Activated CD4-positive, alpha-beta T cell treated with anti-CD3 and anti-CD28 coated beads for 48 hours (primary cell): Measurements from ENCODE around the gene TLK1.

Experiments used
- DNase-seq: peaks from one replicate; pipeline ENCODE4 v3.0.0-alpha.2; 2020

Gene TLK1

DNA sequence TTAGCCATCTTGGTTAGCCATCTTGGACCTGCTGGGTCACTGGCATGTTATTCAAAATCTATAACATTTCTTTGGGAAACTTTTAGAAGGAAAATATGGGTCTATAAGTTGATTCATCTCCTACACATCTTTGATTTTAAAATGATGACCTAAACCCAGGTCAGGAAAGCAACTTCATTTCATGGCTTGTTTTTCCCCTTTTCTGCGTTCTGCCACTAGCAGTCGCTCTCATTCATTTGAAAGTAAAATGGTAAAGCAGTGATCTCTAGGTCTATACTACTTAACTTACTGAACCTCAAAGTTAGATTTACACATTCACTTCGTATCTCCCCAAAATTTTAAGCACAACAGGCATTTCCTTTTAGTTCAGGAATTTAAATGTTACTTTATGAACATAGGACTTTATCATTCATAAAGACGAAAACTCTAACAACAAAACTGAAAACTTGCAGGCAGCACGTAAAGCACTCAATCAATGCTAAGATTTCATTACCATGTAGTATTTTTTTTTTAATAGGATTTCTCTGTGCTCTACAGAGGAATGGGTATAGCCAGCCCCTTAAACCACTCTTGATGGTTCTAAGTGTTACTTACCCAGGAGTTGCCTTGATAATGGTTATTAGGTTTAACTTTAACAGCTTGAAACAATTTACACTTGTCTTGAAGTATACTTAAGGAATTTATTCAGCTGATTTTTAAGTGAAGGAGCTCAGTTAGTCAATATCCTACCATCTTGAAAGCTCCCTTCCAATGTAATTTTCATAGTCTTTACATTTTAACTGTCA is 169.1 kb downstream of the TLK1 start:
- no peak for DNase-seq

- no peak for DNase-seq
Measured at GRCh38 chr2:170986566-170987258, 174.0 kb downstream of the TLK1 start.

GRCh38 chr2:170985407-170985806 is 175.3 kb downstream of the TLK1 start:
- DNase-seq, result no peak

- DNase-seq, result no peak
Measured at GRCh38 chr2:170984079-170984478, 176.6 kb downstream of the TLK1 start.

- no peak for DNase-seq
Measured at GRCh38 chr2:170975943-170976270, 184.8 kb downstream of the TLK1 start.

DNA sequence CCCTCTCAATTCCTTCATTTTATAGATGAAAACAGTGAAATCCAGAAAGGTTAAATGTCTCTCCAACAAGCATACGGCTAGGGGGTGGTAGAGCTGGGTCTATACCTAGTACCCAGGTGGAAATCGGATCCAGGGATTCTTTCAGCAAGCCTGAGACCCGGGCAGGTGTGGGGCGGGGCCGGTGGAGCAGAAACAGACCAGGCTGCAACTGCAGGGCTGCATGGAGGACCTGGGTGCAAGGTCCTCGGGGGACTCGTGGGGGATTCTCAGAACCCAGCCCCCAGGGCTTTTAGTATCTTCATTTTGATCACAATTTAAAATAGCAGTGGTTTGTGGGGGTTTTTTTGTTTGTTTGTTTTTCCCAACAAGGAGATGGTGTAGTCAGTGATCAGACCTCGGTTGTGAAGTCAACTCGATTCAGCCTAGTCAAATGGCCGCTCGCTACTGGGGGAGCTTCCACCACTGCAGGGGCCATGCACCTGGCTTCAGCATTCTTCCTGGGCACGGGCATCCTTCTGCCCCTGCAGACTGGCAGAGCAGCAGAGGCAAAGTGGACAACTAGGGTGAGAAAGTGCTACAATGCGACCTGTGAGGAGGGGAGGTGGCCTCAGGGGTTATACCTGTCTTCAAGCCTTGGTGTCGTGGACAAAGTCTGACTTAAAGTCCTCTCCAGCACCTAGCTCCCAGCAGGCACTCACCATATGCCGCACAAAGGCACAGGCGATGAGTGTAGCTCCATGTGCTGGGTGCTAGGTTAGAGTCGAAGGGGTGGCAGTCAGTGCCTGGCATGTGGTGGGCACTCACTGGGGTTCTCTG is 185.4 kb downstream of the TLK1 start:
- DNase-seq, result no peak

- no peak for DNase-seq
Measured at GRCh38 chr2:170974304-170974993, 186.2 kb downstream of the TLK1 start.

DNA sequence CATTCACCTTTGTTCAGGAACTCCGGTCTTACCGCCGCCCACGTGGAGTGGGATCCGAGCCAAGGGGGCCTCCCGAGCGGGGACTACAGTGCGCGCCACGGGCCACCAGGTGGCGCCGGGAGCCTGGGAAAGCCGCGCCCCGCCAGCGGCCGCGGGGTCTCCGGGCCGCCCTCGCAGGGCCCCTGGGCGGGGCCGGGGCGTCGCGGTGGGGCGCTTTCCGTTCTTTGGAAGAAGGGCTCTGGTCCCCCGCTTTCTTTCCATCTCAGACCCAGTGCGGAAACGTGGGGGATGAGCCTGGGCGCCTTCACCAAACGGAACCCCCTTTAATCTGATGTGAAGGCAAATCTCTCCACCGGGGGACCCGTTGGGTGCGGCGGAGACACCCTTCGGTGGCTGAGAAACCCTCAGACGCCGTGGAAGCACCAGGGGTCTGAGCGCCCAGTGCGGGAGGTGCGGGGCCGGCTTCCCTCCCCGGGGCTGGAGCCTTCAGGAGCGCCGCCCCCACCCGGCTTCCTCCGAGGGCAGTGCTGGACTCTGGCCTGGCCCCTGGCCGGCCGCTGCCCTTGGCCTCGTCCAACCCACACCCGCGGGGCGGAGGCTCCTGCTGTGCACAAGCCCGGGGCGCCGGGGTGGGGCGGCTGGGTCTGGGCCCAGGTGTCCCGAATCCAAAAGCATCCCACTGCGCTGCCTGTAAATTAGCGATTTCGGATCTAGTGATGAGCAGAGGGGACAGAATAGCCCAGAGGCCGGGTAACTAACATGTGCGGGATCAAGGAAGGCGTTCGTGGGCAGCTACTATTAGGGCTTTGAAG is 187.0 kb downstream of the TLK1 start:
- peak; percentile 91 for DNase-seq

- no peak for DNase-seq
Measured at GRCh38 chr2:170973225-170973491, 187.5 kb downstream of the TLK1 start.

- no peak for DNase-seq
Measured at GRCh38 chr2:170972296-170973224, 188.1 kb downstream of the TLK1 start.

- no peak for DNase-seq
Measured at GRCh38 chr2:170971071-170971470, 189.6 kb downstream of the TLK1 start.

GRCh38 chr2:170969872-170970496 is 190.7 kb downstream of the TLK1 start:
- DNase-seq, result no peak

GRCh38 chr2:170969030-170969429 is 191.7 kb downstream of the TLK1 start:
- no peak for DNase-seq

GRCh38 chr2:170968205-170969003 is 192.3 kb downstream of the TLK1 start:
- DNase-seq, result no peak

GRCh38 chr2:170967553-170967952 is 193.1 kb downstream of the TLK1 start:
- DNase-seq, result no peak

DNA sequence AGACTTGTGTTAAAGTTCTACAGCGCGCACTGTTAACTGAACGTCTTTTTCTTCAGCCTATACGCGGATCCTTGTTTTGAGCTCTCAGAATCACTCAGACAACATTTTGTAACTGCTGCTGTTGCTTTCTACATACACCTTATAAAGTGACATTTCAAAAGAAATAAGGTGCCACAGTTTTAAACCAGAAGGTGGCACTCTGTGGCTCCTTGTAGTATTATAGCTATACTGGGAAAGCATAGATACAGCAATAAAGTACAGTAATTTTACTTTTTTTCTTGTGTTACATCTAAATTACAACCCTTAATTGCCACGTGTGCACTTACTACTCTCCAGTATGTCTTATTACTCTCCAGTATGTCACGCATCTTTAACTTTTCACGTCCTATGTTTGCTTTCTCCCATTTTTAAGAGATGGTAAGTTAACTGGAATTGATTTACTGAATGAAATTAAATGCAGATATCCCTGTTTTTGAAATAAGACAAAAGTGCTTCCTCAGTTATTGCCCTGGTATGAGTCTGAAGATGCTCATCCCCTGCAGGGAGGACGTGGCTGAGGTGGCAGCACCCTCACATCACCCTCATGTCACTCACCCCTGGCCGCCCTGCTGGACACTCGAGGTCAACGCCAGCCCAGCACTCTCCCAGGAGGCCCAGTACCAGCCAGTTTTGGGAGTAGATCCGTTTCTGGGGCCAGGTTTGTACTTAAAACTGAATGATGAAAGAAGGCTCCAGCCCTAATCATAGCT is 193.9 kb downstream of the TLK1 start:
- peak; percentile 33 for DNase-seq

DNA sequence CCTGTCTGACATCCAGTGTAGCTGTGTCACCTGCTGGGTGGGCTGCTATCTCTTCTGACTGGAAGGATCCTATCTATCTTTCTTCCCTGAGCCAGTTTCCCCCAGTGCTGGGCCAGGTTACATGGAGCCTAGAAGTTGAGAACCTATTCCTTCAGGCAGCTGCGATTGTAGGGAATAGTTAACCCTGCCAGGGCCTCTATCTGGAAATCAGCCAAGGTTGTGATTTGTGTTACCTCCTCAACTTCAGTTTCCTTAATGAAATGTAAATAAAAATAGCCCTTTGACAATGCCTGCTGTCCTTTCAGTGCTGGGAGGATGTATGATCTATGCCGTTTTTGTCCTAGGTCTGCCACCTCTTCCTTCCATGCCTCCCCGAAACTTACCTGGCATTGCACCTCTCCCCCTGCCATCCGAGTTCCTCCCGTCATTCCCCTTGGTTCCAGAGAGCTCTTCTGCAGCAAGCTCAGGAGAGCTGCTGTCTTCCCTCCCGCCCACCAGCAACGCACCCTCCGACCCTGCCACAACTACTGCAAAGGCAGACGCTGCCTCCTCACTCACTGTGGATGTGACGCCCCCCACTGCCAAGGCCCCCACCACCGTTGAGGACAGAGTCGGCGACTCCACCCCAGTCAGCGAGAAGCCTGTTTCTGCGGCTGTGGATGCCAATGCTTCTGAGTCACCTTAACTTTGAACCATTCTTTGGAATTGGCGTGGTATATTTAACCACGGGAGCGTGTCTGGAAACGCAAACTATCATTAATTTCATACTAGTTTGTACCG is 195.1 kb downstream of the TLK1 start:
- no peak for DNase-seq

- no peak for DNase-seq
Measured at GRCh38 chr2:170963386-170963785, 197.3 kb downstream of the TLK1 start.
